GM13976 (cell line): ENCODE data around the gene RGS9.

Experiments used
- DNase-seq: peaks from one replicate; pipeline ENCODE4 v3.0.0; 2012; ENCODE audit warnings: low spot score
- CTCF ChIP-seq: IDR thresholded peaks from 2 replicates; pipeline ENCODE4 v1.5.1; 2012; ENCODE audit warnings: borderline replicate concordance, mild to moderate bottlenecking; ENCODE audit not compliant: insufficient read depth; ENCODE audit errors: extremely low read depth, missing control alignments, control extremely low read depth
- in situ Hi-C: fragments of 300-500 bp; cut with MboI; formaldehyde crosslinking; loops from one replicate; pipeline ENCODE4 v1.12.0; 2022; ENCODE audit warnings: low sequenced_read_pairs, mixed read lengths, inconsistent platforms; ENCODE audit not compliant: unreplicated experiment

RGS9 gene

DNA sequence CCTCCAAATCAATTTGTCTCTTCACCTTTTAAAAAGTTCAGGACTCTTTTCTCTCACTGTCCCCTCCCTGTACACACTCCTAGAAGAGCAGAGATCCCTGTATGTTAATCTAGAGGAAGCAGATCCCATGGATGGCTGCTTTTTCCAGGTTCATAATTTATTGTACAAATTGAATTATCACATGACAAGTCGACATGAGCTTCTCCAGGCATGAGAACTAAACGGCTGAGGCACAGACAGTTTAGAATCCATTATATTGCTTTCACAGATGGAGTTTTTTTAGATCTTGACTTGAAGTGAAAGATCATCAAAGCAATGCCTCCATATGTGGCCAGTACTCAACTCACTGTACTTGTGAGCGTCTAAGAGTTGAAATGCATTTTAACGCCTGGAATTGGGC lies 47.9 kb downstream of the RGS9 start:
- DNase-seq = no peak
- TF ChIP-seq CTCF = no peak
- in situ Hi-C loops = no loop called here

- in situ Hi-C loops = no loop called here
- TF ChIP-seq CTCF = no peak
These were observed 48.7 kb downstream of the RGS9 start for GRCh38 chr17:65185668-65186382.

DNA sequence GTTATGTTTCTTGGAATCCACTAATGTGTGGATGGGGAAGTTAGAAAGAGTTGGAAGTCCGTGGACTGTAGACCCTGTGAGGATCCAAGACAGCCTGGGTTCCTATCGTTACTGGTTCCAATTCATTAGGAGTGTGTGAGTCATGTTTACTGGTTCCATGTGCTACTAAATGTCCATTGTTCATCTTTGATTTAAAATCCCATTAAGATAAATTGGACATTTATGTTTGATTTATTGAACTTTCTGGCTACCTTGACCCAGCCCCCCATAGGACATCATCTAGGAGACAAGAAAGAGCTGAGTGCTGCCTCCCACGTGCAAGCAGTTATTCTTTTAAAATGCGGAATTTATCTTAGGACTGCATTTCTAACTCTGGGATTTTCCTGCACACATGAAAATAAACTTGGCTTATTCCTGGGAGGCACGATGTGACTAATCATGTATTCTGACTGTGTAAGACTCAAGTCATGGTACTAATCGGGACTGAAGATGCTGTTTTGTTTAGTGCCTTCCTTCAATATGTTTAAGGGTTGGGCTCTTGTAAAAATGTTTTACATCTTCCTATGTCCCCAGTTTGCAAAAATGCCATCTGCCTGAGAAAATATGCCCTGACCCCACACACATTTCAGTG lies 53.4 kb downstream of the RGS9 start:
- in situ Hi-C loops = no loop called here
- TF ChIP-seq CTCF = no peak
- DNase-seq = no peak

More at GRCh38 chr17:65185668-65186382, 48.7 kb downstream of the RGS9 start:
- no peak for DNase-seq

- TF ChIP-seq CTCF = no peak
- in situ Hi-C loops = no loop called here
- no peak for DNase-seq
These were observed 54.9 kb downstream of the RGS9 start for GRCh38 chr17:65191811-65192740.

DNA sequence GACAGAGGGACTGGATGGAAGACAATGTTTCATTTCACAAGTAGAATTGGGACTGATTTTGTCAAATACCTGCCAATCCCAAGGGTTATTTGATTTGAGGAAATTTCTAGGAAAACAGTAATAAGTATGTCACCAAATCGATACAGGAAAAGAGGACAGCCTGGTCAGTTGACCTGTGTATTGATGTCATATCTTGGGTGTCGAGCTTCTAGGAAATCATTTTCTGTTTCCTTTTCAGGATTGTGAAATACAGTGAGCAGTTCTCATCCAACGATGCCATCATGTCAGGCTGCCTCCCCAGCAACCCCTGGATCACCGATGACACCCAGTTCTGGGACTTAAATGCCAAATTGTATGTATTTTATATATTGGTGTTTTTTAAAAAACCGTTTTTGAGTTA lies 56.1 kb downstream of the RGS9 start:
- TF ChIP-seq CTCF = no peak
- no peak for DNase-seq
- in situ Hi-C loops = no loop called here

DNA sequence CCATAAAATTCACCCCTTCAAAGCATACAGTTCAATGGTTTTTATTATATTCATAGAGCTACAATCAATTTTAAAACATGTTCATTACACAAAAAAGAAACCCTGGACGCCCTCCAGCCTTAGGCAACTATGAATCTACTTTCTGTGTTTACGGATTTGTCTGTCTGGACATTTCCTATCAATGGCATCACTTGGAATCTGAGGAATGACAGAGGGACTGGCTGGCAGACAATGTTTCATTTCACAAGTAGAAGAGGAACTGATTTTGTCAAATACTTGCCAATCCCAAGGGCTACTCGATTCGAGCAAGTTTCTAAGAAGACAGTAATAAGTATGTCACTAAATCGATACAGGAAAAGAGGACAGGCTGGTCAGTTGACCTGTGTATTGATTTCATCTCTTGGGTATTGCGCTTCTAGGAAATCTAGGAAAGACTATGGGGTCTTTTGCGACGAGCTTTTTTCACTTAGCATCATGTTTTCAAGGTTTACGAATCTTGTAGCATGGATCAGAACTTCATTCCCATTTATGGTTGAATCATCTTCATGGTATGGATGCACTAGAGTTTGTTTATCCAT lies 56.6 kb downstream of the RGS9 start:
- in situ Hi-C loops = no loop called here
- DNase-seq = no peak
- TF ChIP-seq CTCF = no peak
